GM12892 (cell line): ENCODE measurements around the gene RPS6KA2.

ENCODE experiments used
- POLR2A ChIP-seq: IDR thresholded peaks from 2 replicates; pipeline ENCODE4 v1.6.1; 2011; ENCODE audit warnings: low read depth, low read length, control low read depth
- TAF1 ChIP-seq: IDR thresholded peaks from 2 replicates; pipeline ENCODE4 v1.6.1; 2011; ENCODE audit warnings: low read depth, mild to moderate bottlenecking, control low read depth, low read length, borderline replicate concordance

- no peak for TF ChIP-seq POLR2A
- TF ChIP-seq TAF1, result no peak
Measured at GRCh38 chr6:166419717-166420116, 207.3 kb downstream of the RPS6KA2 start.
